K562 (cell line): Measurements from ENCODE around the gene BPIFB6. TPM values are rescaled to one million over a fixed set of nuclear protein-coding genes. Genes with fewer than 3 reads are reported as not detected.

Experiments used
- ATAC-seq: fragments of 200-7000 bp; cut with Tn5 transposase; 3 replicates; pipeline ENCODE4 v1.9.1; 2020; ENCODE audit warnings: moderate library complexity
- BruUV-seq: library from RNA; stranded (reverse); fragments of 400-500 nt; replicated peaks from 2 replicates; lab custom pipeline; 2021; lab: Mats Ljungman, UMichigan
- CTCF ChIA-PET: fragments of 300-600 bp; formaldehyde crosslinking; extraction: SDS; loops from one replicate; lab custom pipeline; 2021; ENCODE audit warnings: low intra/inter-chr PET ratio; lab: Yijun Ruan, JAX
- POLR2A ChIA-PET: fragments of 300-600, 350-650 bp; sonication (Branson Sonifier 250); formaldehyde crosslinking; extraction: SDS; loops from one replicate; lab custom pipeline; 2021; ENCODE audit warnings: antibody characterized with exemption, inconsistent platforms; lab: Yijun Ruan, JAX
- DNase-seq, 4 experiments: peaks; one replicate each; pipeline versions ENCODE4 v3.0.0 to v3.0.0-alpha.2; 2011 to 2018; ENCODE audit warnings: low spot score in 3 of 4, mixed read lengths in 3 of 4; ENCODE audit errors: extremely low read depth in 1 of 4
- FAIRE-seq: peaks from 2 replicates; lab custom pipeline; 2011; peaks lifted over from hg19 to GRCh38; lab: Jason Lieb, UNC
- H2AFZ ChIP-seq: 2 replicates; pipeline ENCODE4 v1.6.0; 2011; ENCODE audit warnings: low read depth, low read length, control low read depth, inconsistent platforms
- H3K27ac ChIP-seq: fragments of 200-600 bp; 3 replicates; pipeline ENCODE4 v1.8.0; 2011; ENCODE audit warnings: low read depth, mild to moderate bottlenecking, control low read depth, inconsistent platforms, low read length, moderate library complexity, mixed read lengths; ENCODE audit errors: extremely low read depth
- H3K27me3 ChIP-seq, 2 experiments: fragments of 300-600 bp in 1 of 2; 2 replicates in 1 of 2; 3 replicates in 1 of 2; pipeline versions ENCODE4 v1.6.0 to v1.8.0; 2011; ENCODE audit warnings: inconsistent platforms in 2 of 2, low read length in 2 of 2, mild to moderate bottlenecking in 1 of 2, mixed read lengths in 1 of 2, moderate library complexity in 1 of 2; ENCODE audit not compliant: control insufficient read depth in 2 of 2, insufficient read depth in 2 of 2
- H3K36me3 ChIP-seq: fragments of 300-600 bp; 3 replicates; pipeline ENCODE4 v1.8.0; 2011; ENCODE audit warnings: mild to moderate bottlenecking, low read length, inconsistent platforms; ENCODE audit not compliant: control insufficient read depth, insufficient read depth
- H3K4me1 ChIP-seq, 2 experiments: fragments of 200-600 bp in 1 of 2; replicated peaks in 1 of 2; 2 replicates in 1 of 2; 3 replicates in 1 of 2; pipeline versions ENCODE4 v1.5.1 to v1.8.0; 2011; ENCODE audit warnings: inconsistent platforms in 2 of 2, low read length in 2 of 2, mild to moderate bottlenecking in 1 of 2, mixed read lengths in 1 of 2, moderate library complexity in 1 of 2; ENCODE audit not compliant: control insufficient read depth in 2 of 2, insufficient read depth in 2 of 2
- H3K4me2 ChIP-seq: 2 replicates; pipeline ENCODE4 v1.6.1; 2011; ENCODE audit warnings: low read length, control low read depth, inconsistent platforms, mixed read lengths; ENCODE audit not compliant: insufficient read depth
- H3K4me3 ChIP-seq: fragments of 200-600 bp; sonication (generic), shearing (Covaris generic); 2 replicates; pipeline ENCODE4 v1.5.1; 2016; ENCODE audit warnings: control low read depth, inconsistent platforms
- H3K79me2 ChIP-seq: fragments of 200-600 bp; 3 replicates; pipeline ENCODE4 v1.8.0; 2011; ENCODE audit warnings: low read length, inconsistent platforms; ENCODE audit not compliant: control insufficient read depth, insufficient read depth
- H3K9ac ChIP-seq, 2 experiments: 2 replicates each; pipeline versions ENCODE4 v1.6.0 to v1.6.1; 2011; ENCODE audit warnings: low read depth in 2 of 2, low read length in 2 of 2, control low read depth in 1 of 2, inconsistent platforms in 1 of 2, mild to moderate bottlenecking in 1 of 2, mixed read lengths in 1 of 2; ENCODE audit not compliant: insufficient read depth in 1 of 2
- H3K9me1 ChIP-seq: one replicate; pipeline ENCODE4 v1.6.0; 2011; ENCODE audit warnings: inconsistent platforms, mild to moderate bottlenecking, low read length, moderate library complexity; ENCODE audit not compliant: control insufficient read depth, insufficient read depth
- H3K9me3 ChIP-seq: replicated peaks from 2 replicates; pipeline ENCODE4 v1.5.1; 2011; ENCODE audit warnings: low read depth, low read length, inconsistent platforms; ENCODE audit not compliant: control insufficient read depth, insufficient read depth
- H4K20me1 ChIP-seq: replicated peaks from 2 replicates; pipeline ENCODE4 v1.6.1; 2011; ENCODE audit warnings: low read length, inconsistent platforms, mixed read lengths; ENCODE audit not compliant: control insufficient read depth, insufficient read depth
- CBFB ChIP-seq: sonication (generic); formaldehyde crosslinking; IDR thresholded peaks from 2 replicates; pipeline ENCODE4 v1.4.0; 2020; ENCODE audit warnings: mild to moderate bottlenecking, missing genetic modification reagents
- CTCFL ChIP-seq: IDR thresholded peaks from 2 replicates; pipeline ENCODE4 v1.6.1; 2011; ENCODE audit warnings: borderline replicate concordance, low read depth, mild to moderate bottlenecking, moderate library complexity, low read length; ENCODE audit not compliant: insufficient read depth, poor library complexity, severe bottlenecking
- KDM5B ChIP-seq: fragments of 200-600 bp; sonication (generic); IDR thresholded peaks from 2 replicates; pipeline ENCODE4 v1.6.1; 2012; ENCODE audit warnings: low read depth, mild to moderate bottlenecking, moderate library complexity, low read length, control low read depth, inconsistent platforms; ENCODE audit not compliant: insufficient replicate concordance
- MTF1 ChIP-seq: fragments of 250-450 bp; sonication (Bioruptor Pico); IDR thresholded peaks from 2 replicates; pipeline ENCODE4 v1.9.0; 2021; ENCODE audit warnings: moderate library complexity, mild to moderate bottlenecking, inconsistent platforms, borderline replicate concordance
- NFE2 ChIP-seq: IDR thresholded peaks from 2 replicates; pipeline ENCODE4 v1.6.1; 2014; ENCODE audit warnings: antibody characterized with exemption, low read depth
- RBM15 ChIP-seq: fragments of 200-400 bp; formaldehyde crosslinking; IDR thresholded peaks from 2 replicates; pipeline ENCODE4 v1.6.1; 2018; ENCODE audit warnings: mild to moderate bottlenecking, low read length, moderate library complexity; ENCODE audit not compliant: insufficient read depth
- SNAPC5 ChIP-seq: fragments of 250-450 bp; sonication (Bioruptor Pico); IDR thresholded peaks from 2 replicates; pipeline ENCODE4 v1.8.0; 2021; ENCODE audit warnings: moderate library complexity, mild to moderate bottlenecking, inconsistent platforms
- SRSF3 ChIP-seq: fragments of 200-400 bp; formaldehyde crosslinking; IDR thresholded peaks from 2 replicates; pipeline ENCODE4 v1.6.1; 2016; ENCODE audit warnings: mild to moderate bottlenecking, low read length, moderate library complexity; ENCODE audit not compliant: insufficient read depth
- TBL1XR1 ChIP-seq, 2 experiments: IDR thresholded peaks; 2 replicates each; pipeline ENCODE4 v1.6.1; 2012; ENCODE audit warnings: improper control_type of control experiment in 2 of 2, low read length in 2 of 2, mild to moderate bottlenecking in 1 of 2
- ZC3H4 ChIP-seq: sonication (generic); formaldehyde crosslinking; IDR thresholded peaks from 2 replicates; pipeline ENCODE4 v1.9.0; 2021; ENCODE audit warnings: missing genetic modification reagents, borderline replicate concordance
- ZEB2 ChIP-seq: fragments of 450-650 bp; IDR thresholded peaks from 2 replicates; pipeline ENCODE4 v1.6.1; 2016
- WGBS: fragments of 100-300 bp; shearing (Covaris generic); methylation state at CpG from one replicate; pipeline ENCODE4 v1.1.6; 2016; ENCODE audit warnings: low coverage, mixed read lengths; ENCODE audit not compliant: insufficient coverage; ENCODE audit errors: missing lambda C conversion rate; 5-methylcytosine and 5-hydroxymethylcytosine counted together
- in situ Hi-C: fragments of 300-500 bp; cut with MboI; formaldehyde crosslinking; loops from 4 replicates; pipeline ENCODE4 v1.15.0; 2018; ENCODE audit warnings: inconsistent platforms, mixed read lengths
- intact Hi-C: fragments of 100-400 bp; cut with micrococcal nuclease; formaldehyde crosslinking; loops from 2 replicates; pipeline ENCODE4 v1.14.2; 2022
- polyA plus RNA-seq, 8 experiments: library from polyadenylated mRNA; depleted of rRNA in 4 of 8; stranded (reverse) in 5 of 8; unstranded in 3 of 8; fragments of >200 nt; fragmentation: Nextera tagmentation in 2 of 8; fragmentation: Illumina TruSeq in 1 of 8; extraction: Ambion mirVana in 2 of 8; extraction: Trizol in 1 of 8; gene quantifications; 2 replicates each; pipeline versions ENCODE4 v1.2.1 to v1.2.3, GENCODE V29; 2011 to 2014; ENCODE audit warnings: inconsistent platforms in 1 of 8, missing spikeins in 1 of 8
- total RNA-seq, 7 experiments: library from RNA; depleted of rRNA in 6 of 7; stranded (reverse); fragments of >200 nt in 6 of 7; fragmentation: Illumina TruSeq in 2 of 7; extraction: Trizol in 2 of 7; gene quantifications; 2 replicates each; pipeline versions ENCODE4 v1.2.1 to v1.2.3, GENCODE V29; 2011 to 2021; ENCODE audit warnings: low replicate concordance in 1 of 7
- TF ChIP-seq, protein P1 (sequence below): sonication (generic); formaldehyde crosslinking; IDR thresholded peaks from 2 replicates; pipeline ENCODE4 v1.8.0; 2023; ENCODE audit warnings: mild to moderate bottlenecking, missing genetic modification reagents

BPIFB6 gene
- total and polyA plus RNA-seq, 9 of the 15 experiments (the other 6 are each of a cell fraction or from before 2014, with no cell fraction given): not detected

- ATAC-seq (no peak), FAIRE-seq (no peak), DNase-seq (no peak)
- Histone ChIP-seq H3K36me3 (no peaks in the 10 kb centered on the region), H3K27me3 (peaks cover 0 to 19% of the 10 kb centered on the region in 2 experiments; a peak in 2 of 5 replicates), H3K4me1 (no peaks in the 10 kb centered on the region), H4K20me1 (no peaks in the 10 kb centered on the region), H3K4me2 (no peak overlapping the region), H3K9me3 (no peaks in the 10 kb centered on the region; the same call in none of the 2 replicates), H2AFZ (no peak overlapping the region), H3K79me2 (no peaks in the 10 kb centered on the region), H3K9ac (no peak overlapping the region), H3K27ac (no peak overlapping the region), H3K9me1 (no peaks in the 10 kb centered on the region), H3K4me3 (no peak overlapping the region)
- BruUV-seq: no TSS peak
- WGBS: 0% methylated on average over 3 of the region's 3 CpGs
- CTCF ChIA-PET: no interaction called here
- intact Hi-C loops (no loop called here), in situ Hi-C loops (no loop called here)
- POLR2A ChIA-PET: interaction anchor here (1.0 kb wide), 1 partner anchor 76 kb away, joined by 3 read pairs; no protein-coding TSS in a partner anchor
- TF ChIP-seq ZC3H4: no peak
Measured at GRCh38 chr20:33046412-33046811, 15.0 kb downstream of the BPIFB6 start.

DNA sequence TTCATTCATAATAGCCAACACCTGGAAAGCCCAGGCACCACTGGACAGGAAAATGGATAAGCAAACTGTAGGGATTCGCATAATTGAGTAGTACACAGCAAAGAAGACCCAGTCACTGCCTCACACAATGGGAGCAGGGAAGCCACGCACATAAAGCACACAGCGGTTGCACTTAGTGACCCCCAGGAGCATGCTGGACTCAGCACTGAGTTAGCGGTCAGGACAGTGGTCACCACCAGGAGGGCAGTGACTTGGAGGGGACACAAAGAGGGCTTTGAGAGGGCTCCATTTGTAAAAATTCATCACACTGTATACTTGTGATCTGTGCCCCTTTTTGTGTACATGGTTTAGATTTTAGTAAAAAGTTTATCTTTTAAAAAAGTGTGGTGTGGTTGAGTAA is 19.9 kb downstream of the BPIFB6 start:
- no peaks in the 10 kb centered on the region for H3K9me3 ChIP-seq
- no peaks in the 10 kb centered on the region; the same call in 1 of the 2 replicates for H4K20me1 ChIP-seq
- DNase-seq: no peak
- H3K27ac ChIP-seq: no peak overlapping the region
- peaks cover 13 to 49% of the 10 kb centered on the region in 2 experiments; a peak in 4 of 5 replicates for H3K27me3 ChIP-seq
- H3K4me1 ChIP-seq: no peaks in the 10 kb centered on the region
- H3K9ac ChIP-seq: no peak overlapping the region
- ChIA-PET POLR2A (no interaction called here), CTCF (no interaction called here)
- H3K9me1 ChIP-seq: peaks cover 2% of the 10 kb centered on the region
- WGBS: 0% methylated on average over 4 of the region's 4 CpGs
- ATAC-seq: no peak
- in situ Hi-C loops: no loop called here
- intact Hi-C loops: no loop called here
- BruUV-seq: no TSS peak
- no peaks in the 10 kb centered on the region for H3K36me3 ChIP-seq
- FAIRE-seq: no peak
- no peaks in the 10 kb centered on the region for H3K79me2 ChIP-seq
- H3K4me3 ChIP-seq: no peak overlapping the region
- no peak overlapping the region for H3K4me2 ChIP-seq
- no peak overlapping the region for H2AFZ ChIP-seq
- TF ChIP-seq KDM5B (no peak), SRSF3 (no peak), MTF1 (CRISPR knock-in tag) (no peak), RBM15 (no peak), NFE2 (no peak), CTCFL (no peak), SNAPC5 (CRISPR knock-in tag) (no peak), TBL1XR1 (IDR thresholded peaks at IDR 0.05; ENCODE audit: low read length in 2 of 2) (no peak), ZEB2 (no peak), CBFB (CRISPR knock-in tag) (no peak)
- TF ChIP-seq, protein P1, sequence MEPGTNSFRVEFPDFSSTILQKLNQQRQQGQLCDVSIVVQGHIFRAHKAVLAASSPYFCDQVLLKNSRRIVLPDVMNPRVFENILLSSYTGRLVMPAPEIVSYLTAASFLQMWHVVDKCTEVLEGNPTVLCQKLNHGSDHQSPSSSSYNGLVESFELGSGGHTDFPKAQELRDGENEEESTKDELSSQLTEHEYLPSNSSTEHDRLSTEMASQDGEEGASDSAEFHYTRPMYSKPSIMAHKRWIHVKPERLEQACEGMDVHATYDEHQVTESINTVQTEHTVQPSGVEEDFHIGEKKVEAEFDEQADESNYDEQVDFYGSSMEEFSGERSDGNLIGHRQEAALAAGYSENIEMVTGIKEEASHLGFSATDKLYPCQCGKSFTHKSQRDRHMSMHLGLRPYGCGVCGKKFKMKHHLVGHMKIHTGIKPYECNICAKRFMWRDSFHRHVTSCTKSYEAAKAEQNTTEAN (CRISPR knock-in tag): no peak
